PC-3 (cell line): ENCODE results near the gene PYDC2. TPM values are rescaled to one million over a fixed set of nuclear protein-coding genes. Genes with fewer than 3 reads are reported as not detected.

Source experiments
- ATAC-seq: fragments of 200-7000 bp; cut with Tn5 transposase; 2 replicates; pipeline ENCODE4 v1.9.1; 2020; ENCODE audit warnings: mild to moderate bottlenecking, moderate library complexity
- BruUV-seq: library from RNA; stranded (reverse); fragments of 400-500 nt; replicated peaks from 2 replicates; lab custom pipeline; 2021; lab: Mats Ljungman, UMichigan
- CTCF ChIA-PET: fragments of 300-600 bp; sonication (Branson Sonifier 250); formaldehyde crosslinking; loops from one replicate; lab custom pipeline; 2022; ENCODE audit warnings: antibody characterized with exemption; lab: Charles Lee
- POLR2A ChIA-PET: fragments of 300-600 bp; sonication (Branson Sonifier 250); formaldehyde crosslinking; loops from one replicate; lab custom pipeline; 2022; ENCODE audit warnings: antibody characterized with exemption; ENCODE audit not compliant: unreplicated experiment; lab: Charles Lee
- DNase-seq: peaks from one replicate; pipeline ENCODE4 v3.0.0-alpha.2; 2015
- H2AFZ ChIP-seq: fragments of 300-600 bp; sonication (generic); 2 replicates; pipeline ENCODE4 v1.6.0; 2016; ENCODE audit warnings: antibody characterized with exemption, low read length
- H3F3A ChIP-seq: fragments of 300-600 bp; sonication (generic); one replicate; pipeline ENCODE4 v1.6.0; 2017; ENCODE audit warnings: antibody characterized with exemption, low read length, control low read depth, mild to moderate bottlenecking; ENCODE audit not compliant: unreplicated experiment
- H3K27ac ChIP-seq: fragments of 300-600 bp; sonication (generic); 2 replicates; pipeline ENCODE4 v1.5.1; 2016; ENCODE audit warnings: mild to moderate bottlenecking, low read length
- H3K27me3 ChIP-seq: fragments of 300-600 bp; sonication (generic); 2 replicates; pipeline ENCODE4 v1.6.1; 2016; ENCODE audit warnings: low read length, mixed read lengths
- H3K36me3 ChIP-seq: fragments of 300-600 bp; sonication (generic); 2 replicates; pipeline ENCODE4 v1.6.1; 2016; ENCODE audit warnings: low read depth, mixed run types, low read length, mixed read lengths
- H3K4me1 ChIP-seq: fragments of 300-600 bp; sonication (generic); 2 replicates; pipeline ENCODE4 v1.5.1; 2016; ENCODE audit warnings: low read length; ENCODE audit not compliant: insufficient read depth
- H3K4me2 ChIP-seq: fragments of 300-600 bp; sonication (generic); 2 replicates; pipeline ENCODE4 v1.6.0; 2016; ENCODE audit warnings: low read length
- H3K4me3 ChIP-seq: fragments of 300-600 bp; sonication (generic); 2 replicates; pipeline ENCODE4 v1.5.1; 2016; ENCODE audit warnings: mild to moderate bottlenecking, low read length, mixed read lengths
- H3K79me2 ChIP-seq: fragments of 300-600 bp; sonication (generic); 2 replicates; pipeline ENCODE4 v1.6.1; 2017; ENCODE audit warnings: low read length, mixed read lengths
- H3K9ac ChIP-seq: fragments of 300-600 bp; sonication (generic); 2 replicates; pipeline ENCODE4 v1.6.0; 2016; ENCODE audit warnings: mild to moderate bottlenecking, low read length
- H3K9me2 ChIP-seq: fragments of 300-600 bp; sonication (generic); replicated peaks from 2 replicates; pipeline ENCODE4 v1.6.1; 2016; ENCODE audit warnings: mixed run types, low read length, mixed read lengths
- H3K9me3 ChIP-seq: fragments of 300-600 bp; sonication (generic); 2 replicates; pipeline ENCODE4 v1.6.1; 2016; ENCODE audit warnings: low read length, mixed read lengths
- H4K20me1 ChIP-seq: fragments of 300-600 bp; sonication (generic); 2 replicates; pipeline ENCODE4 v1.6.1; 2016; ENCODE audit warnings: low read length, mixed read lengths
- CTCF ChIP-seq: fragments of 300-600 bp; sonication (generic); conservative IDR thresholded peaks from 2 replicates; pipeline ENCODE4 v1.5.1; 2017; ENCODE audit warnings: antibody characterized with exemption, low read depth, mild to moderate bottlenecking, low read length
- EZH2 ChIP-seq: fragments of 300-600 bp; sonication (generic); IDR thresholded peaks from one replicate; pipeline ENCODE4 v1.6.1; 2017; ENCODE audit warnings: antibody characterized with exemption, mild to moderate bottlenecking, low read length; ENCODE audit not compliant: unreplicated experiment
- EZH2phosphoT487 ChIP-seq: fragments of 300-600 bp; sonication (generic); IDR thresholded peaks from 2 replicates; pipeline ENCODE4 v1.6.1; 2018; ENCODE audit warnings: mild to moderate bottlenecking, antibody characterized with exemption, low read length, borderline replicate concordance
- intact Hi-C: fragments of 100-400 bp; cut with micrococcal nuclease; formaldehyde crosslinking; loops from 2 replicates; pipeline ENCODE4 v1.9.0; 2023
- total RNA-seq: library from RNA; depleted of rRNA; stranded (reverse); fragments of >200 nt; gene quantifications from 2 replicates; pipeline ENCODE4 v1.2.3, GENCODE V29; 2014

The PYDC2 gene
- total RNA-seq, 1 experiment from 2014 or later, result not detected

GRCh38 chr3:191430103-191430502 is 30.9 kb upstream of the PYDC2 start:
- no TSS peak for BruUV-seq
- Histone ChIP-seq H3F3A (no peaks in the 10 kb centered on the region), H3K4me1 (no peaks in the 10 kb centered on the region), H3K36me3 (no peaks in the 10 kb centered on the region), H3K27ac (no peak overlapping the region), H3K79me2 (no peaks in the 10 kb centered on the region), H4K20me1 (no peaks in the 10 kb centered on the region), H2AFZ (no peak overlapping the region), H3K4me2 (no peak overlapping the region), H3K9ac (no peak overlapping the region), H3K27me3 (peaks cover 14% of the 10 kb centered on the region), H3K9me2 (no peaks in the 10 kb centered on the region), H3K4me3 (no peak overlapping the region), H3K9me3 (no peaks in the 10 kb centered on the region)
- intact Hi-C loops, result no loop called here
- TF ChIP-seq EZH2phosphoT487 (no peak), CTCF (no peak), EZH2 (no peak)
- DNase-seq (no peak), ATAC-seq (no peak)
- CTCF ChIA-PET, result no interaction called here
- POLR2A ChIA-PET, result no interaction called here

GRCh38 chr3:191431160-191431822 is 29.7 kb upstream of the PYDC2 start:
- Histone ChIP-seq H3K36me3 (no peaks in the 10 kb centered on the region), H3K27me3 (peaks cover 20% of the 10 kb centered on the region), H3K27ac (no peak overlapping the region), H3K9me3 (no peaks in the 10 kb centered on the region), H3K4me1 (no peaks in the 10 kb centered on the region), H3K4me3 (no peak overlapping the region), H3F3A (no peaks in the 10 kb centered on the region), H2AFZ (no peak overlapping the region), H3K9me2 (no peaks in the 10 kb centered on the region), H3K9ac (no peak overlapping the region), H3K79me2 (no peaks in the 10 kb centered on the region), H4K20me1 (no peaks in the 10 kb centered on the region), H3K4me2 (no peak overlapping the region)
- ChIA-PET POLR2A (no interaction called here), CTCF (no interaction called here)
- intact Hi-C loops, result no loop called here
- DNase-seq, result no peak
- TF ChIP-seq CTCF (no peak), EZH2phosphoT487 (no peak), EZH2 (no peak)
- no peak for ATAC-seq
- no TSS peak for BruUV-seq

GRCh38 chr3:191432162-191432561 is 28.8 kb upstream of the PYDC2 start:
- DNase-seq (no peak), ATAC-seq (no peak)
- BruUV-seq, result no TSS peak
- Histone ChIP-seq H3K4me3 (no peak overlapping the region), H3K4me1 (no peaks in the 10 kb centered on the region), H3K79me2 (no peaks in the 10 kb centered on the region), H3K36me3 (no peaks in the 10 kb centered on the region), H3K9me3 (no peaks in the 10 kb centered on the region), H3K9me2 (no peaks in the 10 kb centered on the region), H3K27ac (no peak overlapping the region), H4K20me1 (no peaks in the 10 kb centered on the region), H3K27me3 (peaks cover 28% of the 10 kb centered on the region), H3F3A (no peaks in the 10 kb centered on the region), H3K4me2 (no peak overlapping the region), H3K9ac (no peak overlapping the region), H2AFZ (no peak overlapping the region)
- ChIA-PET POLR2A (no interaction called here), CTCF (no interaction called here)
- TF ChIP-seq EZH2phosphoT487 (no peak), EZH2 (no peak), CTCF (no peak)
- intact Hi-C loops, result no loop called here
